NB4 (cell line): ENCODE measurements around the gene NAALADL2.

Experiments
- DNase-seq: peaks from one replicate; pipeline ENCODE4 v3.0.0; 2010; ENCODE audit warnings: low read depth
- H3K4me3 ChIP-seq: one replicate; pipeline ENCODE4 v1.5.1; 2011; ENCODE audit warnings: mild to moderate bottlenecking, low read depth, low read length, moderate library complexity
- CTCF ChIP-seq: IDR thresholded peaks from one replicate; pipeline ENCODE4 v1.5.1; 2012; ENCODE audit warnings: low read depth, low read length
- MYC ChIP-seq: IDR thresholded peaks from 2 replicates; pipeline ENCODE4 v1.6.1; 2011; ENCODE audit warnings: low read depth, low read length
- POLR2A ChIP-seq: IDR thresholded peaks from 2 replicates; pipeline ENCODE4 v1.6.1; 2011; ENCODE audit warnings: mild to moderate bottlenecking; ENCODE audit not compliant: insufficient read length; ENCODE audit errors: extremely low read depth
- TF ChIP-seq, protein P1 (sequence below): IDR thresholded peaks from 2 replicates; pipeline ENCODE4 v1.6.1; 2011; ENCODE audit warnings: low read depth, low read length

NAALADL2 gene

GRCh38 chr3:175279911-175280310, 420.8 kb downstream of the NAALADL2 start:
- no peak for TF ChIP-seq CTCF
- TF ChIP-seq POLR2A, result no peak
- TF ChIP-seq, protein P1, sequence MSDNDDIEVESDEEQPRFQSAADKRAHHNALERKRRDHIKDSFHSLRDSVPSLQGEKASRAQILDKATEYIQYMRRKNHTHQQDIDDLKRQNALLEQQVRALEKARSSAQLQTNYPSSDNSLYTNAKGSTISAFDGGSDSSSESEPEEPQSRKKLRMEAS, result no peak
- TF ChIP-seq MYC, result no peak
- DNase-seq, result no peak
- no peak overlapping the region for H3K4me3 ChIP-seq

- H3K4me3 ChIP-seq, result no peak overlapping the region
- TF ChIP-seq MYC, result no peak
- no peak for TF ChIP-seq POLR2A
- no peak for TF ChIP-seq CTCF
- TF ChIP-seq, protein P1, result no peak
- DNase-seq, result no peak
These were observed 428.3 kb downstream of the NAALADL2 start for GRCh38 chr3:175287361-175287963.

- no peak overlapping the region for H3K4me3 ChIP-seq
- no peak for DNase-seq
- no peak for TF ChIP-seq CTCF
- TF ChIP-seq MYC, result no peak
- TF ChIP-seq POLR2A, result no peak
- TF ChIP-seq, protein P1, result no peak
These were observed 429.5 kb downstream of the NAALADL2 start for GRCh38 chr3:175288621-175289020.

DNA sequence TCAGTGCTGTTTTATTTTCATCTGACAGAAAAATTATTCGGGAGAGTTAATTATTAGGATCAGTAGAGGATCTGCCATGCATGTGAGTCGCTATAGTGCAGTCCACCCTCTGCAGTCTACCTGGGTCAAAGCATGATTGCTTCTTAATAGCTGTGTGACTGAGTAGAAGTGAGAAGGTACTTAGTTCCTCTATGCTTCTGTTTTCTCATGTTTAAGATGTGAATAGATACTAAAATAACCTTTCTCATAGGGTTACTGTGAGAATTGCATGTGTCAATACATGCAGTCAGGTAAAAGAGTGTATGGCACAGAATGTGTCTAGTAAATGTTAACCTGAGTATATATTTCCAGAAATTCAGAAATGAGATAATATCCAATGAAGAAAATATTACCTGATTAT, 435.7 kb downstream of the NAALADL2 start:
- no peak for DNase-seq
- H3K4me3 ChIP-seq, result no peak overlapping the region
- TF ChIP-seq CTCF (no peak), MYC (no peak), POLR2A (no peak)
- TF ChIP-seq, protein P1, result no peak

GRCh38 chr3:175295248-175296130, 436.4 kb downstream of the NAALADL2 start:
- DNase-seq, result no peak
- no peak overlapping the region for H3K4me3 ChIP-seq
- no peak for TF ChIP-seq CTCF
- no peak for TF ChIP-seq POLR2A
- TF ChIP-seq, protein P1, result no peak
- TF ChIP-seq MYC, result no peak
